SIG-M5 (cell line): ENCODE data around the gene CLEC3B.

ENCODE experiments used
- DNase-seq: peaks from one replicate; lab custom pipeline; 2025; lab: John Stamatoyannopoulos, UW

Gene CLEC3B

GRCh38 chr3:45003406-45003805 is 22.7 kb upstream of the CLEC3B start:
- no peak for DNase-seq

- no peak for DNase-seq
Observed at GRCh38 chr3:45003859-45004258, 22.2 kb upstream of the CLEC3B start.

GRCh38 chr3:45007091-45007490 is 19.0 kb upstream of the CLEC3B start:
- DNase-seq, result no peak

- DNase-seq, result no peak
Observed at GRCh38 chr3:45008117-45008516, 18.0 kb upstream of the CLEC3B start.

GRCh38 chr3:45009868-45010267 is 16.2 kb upstream of the CLEC3B start:
- DNase-seq, result no peak

- DNase-seq, result no peak
Observed at GRCh38 chr3:45010811-45011333, 15.2 kb upstream of the CLEC3B start.

GRCh38 chr3:45011756-45012508 is 14.2 kb upstream of the CLEC3B start:
- peak; percentile 32 for DNase-seq

- DNase-seq, result no peak
Observed at GRCh38 chr3:45012577-45012976, 13.5 kb upstream of the CLEC3B start.

GRCh38 chr3:45016916-45017315 is 9.2 kb upstream of the CLEC3B start:
- no peak for DNase-seq

GRCh38 chr3:45017821-45018220 is 8.3 kb upstream of the CLEC3B start:
- no peak for DNase-seq

- no peak for DNase-seq
Observed at GRCh38 chr3:45020534-45020933, 5.6 kb upstream of the CLEC3B start.

GRCh38 chr3:45021524-45022297 is 4.4 kb upstream of the CLEC3B start:
- no peak for DNase-seq

GRCh38 chr3:45023675-45024074 is 2.4 kb upstream of the CLEC3B start:
- DNase-seq, result no peak

GRCh38 chr3:45024542-45025255 is 1.4 kb upstream of the CLEC3B start:
- DNase-seq, result no peak

GRCh38 chr3:45026957-45027356 is 854 bp downstream of the CLEC3B start:
- no peak for DNase-seq

- no peak for DNase-seq
Observed at GRCh38 chr3:45027441-45027840, 1.3 kb downstream of the CLEC3B start.

GRCh38 chr3:45029216-45029615 is 3.1 kb downstream of the CLEC3B start:
- no peak for DNase-seq

GRCh38 chr3:45029661-45030060 is 3.6 kb downstream of the CLEC3B start:
- DNase-seq, result no peak

GRCh38 chr3:45031531-45031930 is 5.4 kb downstream of the CLEC3B start:
- DNase-seq, result no peak

- DNase-seq, result no peak
Observed at GRCh38 chr3:45032113-45032512, 6.0 kb downstream of the CLEC3B start.

- no peak for DNase-seq
Observed at GRCh38 chr3:45033791-45034190, 7.7 kb downstream of the CLEC3B start.

GRCh38 chr3:45034612-45035252 is 8.6 kb downstream of the CLEC3B start:
- no peak for DNase-seq
